ENCODE measurements around the gene CASP2. TPM values are rescaled to one million over a fixed set of nuclear protein-coding genes. Genes with fewer than 3 reads are reported as not detected.
A peak's percentile ranks its signal among the peaks of the same experiment; 100 is the strongest.
"Not testable (repeated sequence)": the region's sequence is repeated elsewhere in the genome, so short reads cannot be mapped to it uniquely, and the experiment has no call there.

The CASP2 gene
- total and polyA plus RNA-seq, 8 donors = 4.2 to 19.7 (median 8.7) TPM

- 72 to 94% methylated on average over 1 of the region's 1 CpG for WGBS, 2 donors
- intact Hi-C loops (cut with DNase I) = no loop called here
- TF ChIP-seq CTCF (IDR thresholded peaks at IDR 0.05) = no peak
- Histone ChIP-seq H3K36me3 (no peaks in the 10 kb centered on the region), H3K27me3 (no peaks in the 10 kb centered on the region), H3K4me1 (peaks cover 0 to 25% (median 7%) of the 10 kb centered on the region in 3 donors), H3K9me3 (no peaks in the 10 kb centered on the region), H3K4me3 (no peak overlapping the region), H3K27ac (no peak overlapping the region)
- DNase-seq (no peak), ATAC-seq (no peak), FAIRE-seq (no peak)
Observed at GRCh38 chr7:143261901-143262300, 26.2 kb upstream of the CASP2 start.

DNA sequence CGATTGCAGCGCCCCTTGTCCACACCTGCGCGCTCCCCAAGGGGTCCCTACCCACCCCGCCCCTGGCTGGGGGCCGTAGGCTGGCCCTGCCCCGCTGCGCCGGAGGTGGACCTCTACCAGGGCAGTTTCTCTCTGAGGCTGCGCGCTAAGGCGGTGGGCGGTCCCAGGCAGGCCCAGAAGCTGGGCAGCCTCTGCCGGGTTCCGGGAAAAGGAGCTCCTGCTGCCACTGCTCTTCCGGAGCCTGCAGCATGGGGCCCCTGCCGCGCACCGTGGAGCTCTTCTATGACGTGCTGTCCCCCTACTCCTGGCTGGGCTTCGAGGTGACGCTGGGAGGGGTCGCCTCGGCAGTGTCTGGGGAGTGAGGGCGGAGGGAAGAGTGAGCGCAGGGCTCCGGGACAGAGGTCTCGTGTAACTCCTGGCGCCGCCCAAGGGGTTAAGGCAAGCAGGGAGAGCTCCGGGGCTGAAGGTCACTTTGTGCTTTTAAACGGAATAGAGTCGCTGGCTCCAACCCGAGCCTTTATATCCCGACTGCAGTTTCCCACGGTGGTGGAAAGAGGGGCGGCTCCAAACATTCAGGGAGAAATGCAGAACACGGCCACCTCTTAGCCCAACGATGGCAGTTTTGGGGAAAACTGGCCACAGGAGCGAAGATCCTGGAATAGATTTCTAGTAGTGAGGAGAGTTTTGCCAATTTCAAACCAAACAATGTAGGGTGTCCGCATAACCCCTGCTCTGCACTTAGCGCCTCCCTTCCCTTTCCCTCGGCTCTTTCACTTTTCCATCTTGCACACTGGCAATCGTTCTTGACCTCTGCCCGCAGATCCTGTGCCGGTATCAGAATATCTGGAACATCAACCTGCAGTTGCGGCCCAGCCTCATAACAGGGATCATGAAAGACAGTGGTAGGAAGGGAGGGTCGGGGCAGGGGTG, 24.6 kb upstream of the CASP2 start, which contains the start of gene GSTK1:
Gene GSTK1 (plus strand): TSS at position 176 of the 930 bp plus-strand sequence. CDS start 73 bp downstream, at position 249.
- no peak for TF ChIP-seq CTCF (IDR thresholded peaks at IDR 0.05)
- no peak for FAIRE-seq
- no peaks in the 10 kb centered on the region for H3K27me3 ChIP-seq
- no peaks in the 10 kb centered on the region for H3K9me3 ChIP-seq
- ATAC-seq = peak; percentile 95 to 99 (median 97)
- H3K36me3 ChIP-seq = peaks cover 0 to 12% (median 6%) of the 10 kb centered on the region in 3 donors
- intact Hi-C loops (cut with DNase I) = no loop called here
- H3K4me1 ChIP-seq = peaks cover 0 to 22% (median 5%) of the 10 kb centered on the region in 3 donors
- 1% methylated on average over 44 to 48 of the region's 48 CpGs for WGBS, 2 donors
- peak within 1 kb of the TSS; percentile 57 to 96 (median 90) for H3K4me3 ChIP-seq
- peak; percentile 80 to 93 (median 83) for DNase-seq
- peak within 1 kb of the TSS; percentile 56 to 89 (median 76) for H3K27ac ChIP-seq

- peaks cover 0 to 16% (median 0%) of the 10 kb centered on the region in 3 donors for H3K4me1 ChIP-seq
- H3K27ac ChIP-seq; ATAC-seq; FAIRE-seq; H3K9me3 ChIP-seq; DNase-seq; intact Hi-C loops (cut with DNase I); H3K27me3 ChIP-seq: not testable (repeated sequence)
- 48 to 49% methylated on average over 15 of the region's 15 CpGs for WGBS, 2 donors
- peaks cover 0 to 18% (median 11%) of the 10 kb centered on the region in 3 donors for H3K36me3 ChIP-seq
- H3K4me3 ChIP-seq = peak overlapping the region; percentile 57 to 96 (median 90)
Observed at GRCh38 chr7:143264196-143264568, 24.0 kb upstream of the CASP2 start.

DNA sequence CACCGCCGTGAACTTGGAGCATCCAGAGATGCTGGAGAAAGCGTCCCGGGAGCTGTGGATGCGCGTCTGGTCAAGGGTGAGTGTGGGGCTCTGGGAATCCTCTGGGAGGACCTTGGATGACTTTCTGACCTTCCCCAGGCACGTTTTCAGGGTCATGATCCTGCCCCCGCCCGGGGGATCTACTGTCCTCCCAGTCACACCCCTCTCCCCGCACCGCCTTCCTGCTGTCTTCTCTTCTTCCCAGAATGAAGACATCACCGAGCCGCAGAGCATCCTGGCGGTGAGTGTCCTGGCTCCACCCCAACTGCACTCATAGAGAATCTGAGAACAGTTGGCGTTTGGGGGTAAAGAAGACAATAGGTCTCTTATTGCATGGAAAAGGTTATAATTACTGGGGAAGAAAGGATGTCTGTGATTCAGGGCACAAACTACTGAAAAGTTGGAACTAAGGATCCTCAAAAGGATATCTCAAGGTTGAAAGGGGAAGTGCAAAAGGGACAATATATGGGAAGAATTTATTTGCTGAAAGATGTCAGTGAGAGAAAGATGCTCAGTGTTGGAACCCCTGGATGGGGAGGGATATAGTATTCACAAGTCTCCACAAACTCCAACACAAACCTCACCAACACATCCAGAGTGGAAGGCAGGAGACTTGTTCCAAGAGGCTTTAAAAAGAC, 23.0 kb upstream of the CASP2 start:
- Histone ChIP-seq H3K4me3 (no peak overlapping the region), H3K27ac (no peak overlapping the region), H3K9me3 (no peaks in the 10 kb centered on the region), H3K36me3 (peaks cover 0 to 26% (median 12%) of the 10 kb centered on the region in 3 donors), H3K4me1 (peaks cover 0 to 11% (median 0%) of the 10 kb centered on the region in 3 donors), H3K27me3 (no peaks in the 10 kb centered on the region)
- intact Hi-C loops (cut with DNase I) = no loop called here
- no peak for TF ChIP-seq CTCF (IDR thresholded peaks at IDR 0.05)
- DNase-seq (peak in 1 of 6 donors; percentile 50), FAIRE-seq (no peak), ATAC-seq (no peak)
- WGBS, 2 donors = 80 to 82% methylated on average over 15 of the region's 15 CpGs

DNA sequence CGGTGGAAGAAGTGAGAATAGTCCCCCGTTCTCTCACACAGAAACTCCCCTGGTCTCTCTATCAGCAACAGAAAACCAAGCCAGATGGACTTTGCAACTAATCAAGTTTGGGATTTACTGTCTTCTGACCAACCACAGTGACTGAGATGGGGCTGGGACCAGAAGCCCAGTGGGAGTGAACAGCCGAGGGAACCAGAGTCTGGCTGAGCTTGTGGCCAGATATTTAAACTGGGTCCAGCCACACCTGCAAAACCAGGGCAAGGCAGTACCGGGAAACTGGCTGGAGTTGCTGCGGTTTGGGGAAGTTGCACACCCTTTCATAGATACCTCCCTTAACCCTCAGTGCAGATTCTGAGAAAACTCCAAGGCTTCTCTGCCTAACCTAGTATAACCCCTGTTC, 18.9 kb upstream of the CASP2 start:
- H3K4me3 ChIP-seq = no peak overlapping the region
- no peak for TF ChIP-seq CTCF (IDR thresholded peaks at IDR 0.05)
- H3K36me3 ChIP-seq = peaks cover 0 to 26% (median 12%) of the 10 kb centered on the region in 3 donors
- DNase-seq = no peak
- no peak for ATAC-seq
- H3K9me3 ChIP-seq = no peaks in the 10 kb centered on the region
- H3K27me3 ChIP-seq = no peaks in the 10 kb centered on the region
- 81 to 85% methylated on average over 5 of the region's 5 CpGs for WGBS, 2 donors
- no peak overlapping the region for H3K27ac ChIP-seq
- peaks cover 0 to 7% (median 0%) of the 10 kb centered on the region in 3 donors for H3K4me1 ChIP-seq
- intact Hi-C loops (cut with DNase I) = no loop called here
- no peak for FAIRE-seq
